GM19099 (cell line): Measurements from ENCODE around the gene ATP2B2.

Source experiments
- POLR2A ChIP-seq: IDR thresholded peaks from 3 replicates; pipeline ENCODE4 v1.6.1; 2011; ENCODE audit warnings: low read depth; ENCODE audit not compliant: insufficient read length; ENCODE audit errors: extremely low read depth

Gene ATP2B2

DNA sequence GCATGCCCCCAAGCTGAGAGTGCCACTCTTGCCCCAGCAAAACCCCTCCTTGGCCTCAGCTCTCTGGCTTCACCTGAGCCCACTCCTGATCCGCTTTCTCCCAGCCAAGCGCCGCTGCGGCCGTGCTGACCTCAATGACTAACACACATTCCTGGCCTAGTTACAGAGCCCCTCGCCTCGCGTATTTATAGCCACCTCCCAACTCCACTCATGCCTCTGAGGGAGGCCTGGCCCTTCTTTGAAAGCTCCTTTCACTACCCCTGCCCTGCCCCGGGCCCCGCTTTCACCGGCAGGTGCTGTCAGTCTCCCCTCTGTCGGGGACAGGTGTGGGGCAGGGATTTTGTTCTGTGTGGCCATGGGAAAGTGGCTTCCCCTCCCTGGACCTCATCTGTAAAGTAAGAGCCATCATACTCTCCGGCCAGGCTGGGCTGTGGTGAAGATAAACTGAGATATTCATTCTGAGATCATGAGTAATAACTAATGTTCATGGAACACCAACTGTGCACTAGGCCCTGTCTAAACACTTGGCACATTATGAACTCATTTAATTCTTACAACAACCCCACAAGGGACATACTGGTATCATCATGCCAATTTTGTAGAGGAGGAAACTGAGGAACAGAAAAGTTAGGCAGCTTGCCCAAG lies 13.2 kb upstream of the ATP2B2 start:
- no peak for TF ChIP-seq POLR2A

DNA sequence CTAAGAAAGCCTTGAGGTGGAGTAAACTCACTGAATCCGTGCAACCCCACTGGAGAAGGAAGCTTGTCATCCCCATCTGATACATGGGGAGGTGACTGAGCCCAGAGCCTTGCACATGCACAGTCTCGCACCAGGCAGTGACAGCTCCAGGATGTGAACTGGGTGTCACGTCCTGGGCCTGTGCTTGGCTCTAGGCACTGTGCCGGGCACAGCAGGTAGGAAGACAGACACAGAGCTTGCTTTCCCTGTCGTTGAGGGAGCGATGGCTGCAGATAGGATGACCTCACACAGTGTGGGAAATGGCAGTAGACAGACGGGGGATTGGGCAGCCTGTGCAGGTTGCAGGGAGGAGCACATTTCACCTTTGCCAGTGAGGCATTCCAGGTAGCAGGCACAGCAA lies 12.2 kb upstream of the ATP2B2 start:
- TF ChIP-seq POLR2A, result no peak

DNA sequence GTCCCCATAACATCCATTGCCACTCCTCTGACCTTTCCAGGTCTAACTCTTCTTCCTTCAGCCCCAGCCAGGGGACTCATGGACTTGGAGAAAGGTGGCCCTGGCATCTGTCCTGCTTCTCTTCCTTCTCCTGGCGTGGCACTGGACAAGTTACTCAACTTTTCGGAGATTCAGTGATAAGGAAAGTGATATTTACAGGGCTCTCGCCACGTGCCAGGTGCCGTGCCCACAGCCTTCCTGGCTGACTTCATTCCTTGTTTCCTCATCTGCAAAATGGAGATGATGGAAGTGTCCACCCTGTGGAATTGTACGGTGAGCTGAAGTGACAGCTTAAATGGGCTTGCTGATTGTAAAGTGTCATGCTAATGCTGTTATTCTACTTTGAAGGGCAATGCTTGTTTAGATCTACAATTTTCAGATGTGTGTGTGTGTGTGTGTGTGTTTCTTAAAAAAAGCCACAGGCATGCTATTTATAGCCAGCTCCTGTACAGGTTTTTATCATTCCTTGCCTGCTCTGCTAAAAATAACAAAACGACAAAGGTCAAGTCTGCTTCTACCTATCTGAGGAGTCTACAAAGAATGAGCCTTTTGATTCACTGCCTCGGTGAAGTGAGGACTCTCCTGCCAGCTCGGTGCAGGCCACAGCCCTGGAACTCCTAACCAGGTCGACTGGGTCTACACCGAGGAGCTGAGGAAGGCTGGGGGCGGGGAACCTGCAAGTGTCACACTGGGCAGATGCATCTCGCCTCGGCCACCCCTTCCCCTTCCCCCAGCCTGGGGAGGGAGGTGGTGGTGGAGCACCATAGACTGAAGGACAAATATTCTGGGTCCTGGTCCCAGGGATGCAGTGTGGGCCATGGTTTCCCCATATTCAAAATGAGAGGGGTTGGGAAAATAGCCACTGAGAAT lies 11.4 kb upstream of the ATP2B2 start:
- no peak for TF ChIP-seq POLR2A

DNA sequence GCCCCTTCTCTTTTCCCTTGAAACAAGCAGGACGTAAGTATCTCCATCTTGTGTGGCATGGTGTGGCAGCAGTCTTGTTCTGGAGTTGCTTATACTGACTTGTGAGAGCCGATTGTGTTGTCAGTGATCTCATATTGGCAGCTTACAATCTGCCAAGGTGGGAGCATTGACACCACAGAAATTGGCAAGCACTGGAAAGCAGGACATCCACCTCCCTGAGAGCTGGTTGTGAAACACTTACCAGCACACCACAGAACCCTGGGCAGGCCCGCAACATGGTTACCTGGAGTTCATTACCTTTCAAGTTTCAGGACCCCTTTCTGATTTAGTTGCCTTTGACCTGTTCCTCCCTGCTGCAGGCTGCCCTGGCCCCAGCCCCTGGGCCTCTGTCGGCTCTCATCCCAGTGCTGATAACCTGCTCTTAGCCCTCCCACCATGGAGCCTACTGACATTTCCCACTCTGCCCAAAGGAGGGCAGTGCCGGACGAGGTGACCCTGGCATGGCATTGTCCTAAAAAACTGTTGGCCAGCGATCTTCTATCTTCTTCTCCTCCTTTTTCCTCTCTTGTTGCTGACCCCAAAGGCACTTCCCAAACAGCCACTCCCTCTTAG lies 10.6 kb upstream of the ATP2B2 start:
- TF ChIP-seq POLR2A, result no peak

DNA sequence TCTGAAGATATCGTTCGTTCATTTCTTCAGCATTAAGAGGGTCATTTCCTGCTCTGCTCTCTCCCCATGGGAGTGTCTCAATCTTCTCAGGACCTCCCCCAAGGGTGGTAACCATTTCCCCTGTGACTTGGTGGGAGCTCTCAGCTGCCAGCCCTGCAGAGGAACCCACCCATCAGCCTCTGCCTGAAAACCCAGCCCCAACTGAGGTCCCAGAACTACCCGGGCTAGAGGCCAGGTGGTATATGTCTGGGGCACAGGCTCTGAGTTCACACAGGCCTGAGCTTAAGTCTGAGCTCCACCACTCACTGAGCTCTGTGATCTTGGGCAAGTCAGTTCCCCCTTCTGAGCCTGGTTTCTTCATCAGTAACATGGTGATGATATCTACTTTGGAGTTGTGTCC lies 10.0 kb upstream of the ATP2B2 start:
- no peak for TF ChIP-seq POLR2A

DNA sequence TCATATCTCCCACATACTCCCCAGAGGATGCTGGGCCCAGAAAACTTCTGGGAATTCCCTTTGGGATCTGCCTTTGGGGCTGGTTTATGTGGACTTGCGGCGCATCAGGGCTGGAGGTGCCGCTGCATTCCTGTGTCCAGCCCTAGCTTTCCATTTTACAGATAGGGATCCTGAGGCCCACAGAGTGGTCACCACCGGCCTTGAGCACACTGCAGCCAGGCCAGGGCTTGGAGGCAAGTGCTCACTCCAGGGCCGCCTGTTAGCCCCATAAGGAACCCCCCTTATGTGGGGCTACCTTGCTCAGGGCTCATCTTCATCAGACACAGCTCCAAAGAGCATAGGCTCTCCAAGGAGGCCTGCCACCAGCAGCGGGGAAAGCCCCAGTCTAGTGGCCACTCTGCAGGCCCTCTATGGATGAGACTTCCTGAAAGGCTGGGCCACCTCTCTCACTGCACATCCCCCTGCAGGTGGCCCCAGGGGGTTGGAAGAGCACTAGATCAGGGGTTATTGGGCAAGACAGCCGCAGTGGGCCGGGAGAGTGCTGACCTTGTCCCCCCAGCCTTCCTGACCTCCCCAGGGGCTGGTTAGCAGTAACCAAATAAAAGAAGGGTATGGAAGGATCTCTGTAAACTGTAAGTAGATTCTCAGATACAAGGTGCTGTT lies 9.2 kb upstream of the ATP2B2 start:
- TF ChIP-seq POLR2A, result no peak

DNA sequence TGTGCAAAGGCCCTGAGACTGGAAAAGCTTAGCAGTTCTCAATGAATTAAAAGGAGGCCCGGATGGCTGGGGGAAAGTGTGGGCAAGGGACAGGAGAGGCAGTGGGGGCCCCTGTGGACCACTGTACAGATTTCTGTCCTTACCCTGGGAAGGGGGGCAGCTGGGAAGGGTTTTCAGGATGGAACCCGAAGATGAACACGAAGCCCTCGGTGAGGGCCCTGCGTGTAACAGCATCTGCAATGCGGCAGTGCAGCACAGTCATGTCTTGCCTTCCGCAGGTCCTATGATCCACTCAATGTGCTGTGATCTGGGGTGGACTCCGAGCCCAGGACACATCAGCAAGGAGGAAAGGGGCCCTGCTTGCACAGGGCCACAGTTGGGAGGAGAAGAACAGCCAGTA lies 7.9 kb upstream of the ATP2B2 start:
- TF ChIP-seq POLR2A, result no peak

DNA sequence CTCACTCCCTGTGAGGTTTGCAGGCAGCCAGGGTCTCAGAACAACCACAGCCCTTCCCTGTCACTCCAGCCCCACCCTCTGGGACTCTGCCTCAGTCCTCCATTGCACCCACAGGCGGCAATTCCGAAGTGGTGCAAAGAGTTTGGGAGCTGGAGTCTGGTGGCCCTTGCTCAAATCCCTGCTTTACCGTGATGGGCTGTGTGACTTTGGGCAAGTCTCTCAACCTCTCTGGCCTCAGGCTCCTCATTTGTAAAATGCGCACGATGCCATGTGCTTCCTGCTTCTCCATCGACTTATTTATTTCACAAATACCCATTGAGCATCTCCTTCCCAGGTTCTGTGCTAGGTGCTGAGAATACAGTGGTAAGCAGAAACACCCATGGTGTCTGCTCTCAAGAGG lies 7.3 kb upstream of the ATP2B2 start:
- no peak for TF ChIP-seq POLR2A

DNA sequence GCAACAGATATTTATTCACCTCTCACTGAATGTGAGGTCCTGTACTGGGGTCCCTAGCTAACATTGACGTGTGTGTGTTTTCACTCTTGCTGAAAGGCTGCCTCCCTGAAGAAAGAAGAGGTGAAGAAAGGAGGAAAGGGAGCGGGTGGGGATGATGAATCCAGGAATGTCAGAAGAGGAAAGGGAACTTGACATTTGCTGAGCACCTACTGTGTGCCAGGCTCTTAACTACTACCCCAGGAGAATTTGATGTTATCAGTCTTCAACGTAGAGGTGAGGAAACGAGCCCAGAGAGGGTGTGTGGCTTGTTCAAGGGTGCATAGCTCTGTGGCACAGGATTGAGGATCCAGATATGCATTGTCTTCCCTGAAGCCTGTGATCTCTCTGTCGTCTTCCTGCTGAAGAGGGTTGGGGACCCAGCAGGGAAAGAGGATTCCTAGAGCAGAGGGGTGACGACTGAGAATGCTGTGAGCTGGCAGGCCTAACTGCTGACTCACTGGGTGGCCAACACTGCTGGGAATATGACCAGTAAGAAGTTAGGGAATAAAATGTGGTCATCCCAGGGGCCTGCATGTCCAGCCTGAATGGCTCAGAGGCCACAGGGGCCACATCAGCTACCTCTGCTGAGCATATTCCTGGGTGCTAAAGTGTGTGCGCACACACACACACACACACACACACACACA lies 6.6 kb upstream of the ATP2B2 start:
- no peak for TF ChIP-seq POLR2A

DNA sequence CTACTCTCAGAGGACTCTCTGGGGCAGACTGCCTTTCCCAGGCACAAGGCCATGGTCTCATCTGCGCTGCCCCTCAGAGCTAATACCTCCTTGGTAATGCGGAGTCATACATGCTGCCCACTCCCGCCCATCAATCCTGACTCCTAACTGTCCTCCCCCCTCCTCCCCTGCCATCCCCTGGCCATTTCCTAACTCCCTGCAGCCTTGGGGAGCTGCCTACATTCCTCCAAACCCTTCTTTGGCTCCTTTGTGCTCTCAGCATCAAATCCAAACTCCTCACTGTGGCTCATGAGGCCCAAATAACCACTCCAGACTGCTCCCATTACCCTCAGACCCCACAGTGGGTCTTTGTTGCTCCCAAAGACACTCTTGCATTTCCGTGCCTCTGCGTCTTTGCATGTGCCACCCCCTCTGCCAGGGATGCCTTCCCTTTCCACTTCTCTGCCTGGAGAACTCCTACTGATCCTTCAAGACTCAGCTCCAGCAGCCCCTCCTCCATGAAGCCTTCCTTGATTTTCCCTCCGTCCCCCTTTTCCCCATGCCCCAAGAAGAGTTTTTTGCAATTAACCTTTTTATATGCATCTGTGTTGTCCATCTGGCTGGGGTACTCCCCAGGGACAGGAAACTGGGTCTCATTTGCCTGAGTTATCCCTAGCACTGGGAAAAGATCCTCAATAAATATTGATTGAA lies 5.5 kb upstream of the ATP2B2 start:
- no peak for TF ChIP-seq POLR2A

DNA sequence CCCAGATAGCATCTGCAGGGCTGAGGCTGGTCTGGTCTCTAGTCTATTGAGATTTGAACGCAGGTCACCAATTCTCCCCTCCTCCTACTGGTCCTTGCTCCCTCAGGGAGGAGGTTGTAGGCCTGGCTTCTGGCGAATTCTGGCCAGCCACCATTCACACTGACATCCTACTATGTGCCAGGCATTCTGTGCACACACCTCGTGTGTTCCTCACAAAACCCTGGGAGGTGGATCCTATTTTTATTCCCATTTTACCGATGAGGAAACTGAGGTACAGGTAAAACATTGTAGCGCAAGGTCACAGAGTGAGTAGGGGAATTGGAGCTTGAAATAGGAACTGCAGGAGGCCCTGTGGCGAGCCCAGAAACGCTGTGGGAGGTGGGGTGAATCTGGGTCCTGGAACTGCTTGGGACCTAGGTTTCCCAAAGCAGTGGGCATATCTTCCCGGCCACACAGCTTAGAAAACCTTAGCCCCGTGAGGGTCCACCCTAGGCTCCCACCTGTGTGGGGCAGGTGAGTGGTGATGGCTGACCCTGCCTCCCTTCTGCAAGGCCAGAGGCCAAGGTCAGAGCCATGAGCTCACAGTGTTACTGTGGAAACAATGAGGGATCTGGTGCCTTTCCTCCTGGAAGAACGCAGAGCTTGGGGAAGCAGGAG lies 4.8 kb upstream of the ATP2B2 start:
- no peak for TF ChIP-seq POLR2A

DNA sequence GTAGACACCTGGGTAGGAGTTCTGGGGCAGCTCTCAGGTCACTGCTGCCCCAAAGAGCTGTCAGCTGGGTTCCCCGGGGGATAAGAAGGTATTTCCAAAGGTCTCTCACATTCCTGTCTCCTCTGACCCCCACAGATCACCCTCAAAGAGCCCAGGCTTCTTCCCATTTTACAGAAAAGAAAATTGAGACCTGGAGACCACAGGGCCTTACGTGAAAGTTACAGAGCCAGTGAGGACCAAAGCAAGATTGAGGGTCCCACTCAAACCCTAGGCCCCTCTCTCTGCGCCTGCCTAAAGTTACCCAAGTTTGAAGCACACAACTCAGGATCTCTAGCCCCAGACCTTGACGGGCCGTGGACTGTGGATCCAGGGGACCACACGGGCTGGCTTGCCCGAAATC lies 3.9 kb upstream of the ATP2B2 start:
- no peak for TF ChIP-seq POLR2A

DNA sequence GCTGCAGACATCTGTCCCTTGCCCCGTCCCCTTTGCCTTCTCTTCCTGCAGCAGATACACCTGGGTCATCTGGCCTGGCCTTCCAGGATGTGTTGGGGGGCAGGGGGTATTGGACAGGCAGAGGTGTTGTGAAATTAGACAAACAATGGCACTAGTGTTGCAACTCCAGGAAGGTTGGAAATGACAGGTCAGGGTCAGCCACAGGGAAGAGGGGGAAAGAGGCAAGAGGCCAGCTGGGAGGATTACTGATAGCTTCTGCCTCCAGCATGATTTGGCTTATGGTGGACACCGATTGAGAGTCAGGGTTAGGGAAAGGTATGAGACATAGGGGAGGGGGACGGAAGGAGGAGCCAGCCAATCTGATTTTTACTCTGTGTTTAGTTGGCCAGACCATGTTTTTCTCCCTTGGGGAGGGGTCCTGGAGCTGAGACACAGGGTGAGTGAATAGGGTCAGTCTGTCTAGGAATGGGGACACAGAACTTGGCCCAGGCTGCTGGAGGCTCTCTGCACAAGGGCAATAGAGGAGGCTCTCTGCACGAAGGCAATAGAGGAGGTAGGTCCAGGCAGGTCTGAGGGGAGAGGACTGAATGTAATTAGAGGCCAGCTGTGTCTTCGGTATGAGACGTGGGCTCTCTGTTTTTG lies 3.4 kb upstream of the ATP2B2 start:
- TF ChIP-seq POLR2A, result no peak

DNA sequence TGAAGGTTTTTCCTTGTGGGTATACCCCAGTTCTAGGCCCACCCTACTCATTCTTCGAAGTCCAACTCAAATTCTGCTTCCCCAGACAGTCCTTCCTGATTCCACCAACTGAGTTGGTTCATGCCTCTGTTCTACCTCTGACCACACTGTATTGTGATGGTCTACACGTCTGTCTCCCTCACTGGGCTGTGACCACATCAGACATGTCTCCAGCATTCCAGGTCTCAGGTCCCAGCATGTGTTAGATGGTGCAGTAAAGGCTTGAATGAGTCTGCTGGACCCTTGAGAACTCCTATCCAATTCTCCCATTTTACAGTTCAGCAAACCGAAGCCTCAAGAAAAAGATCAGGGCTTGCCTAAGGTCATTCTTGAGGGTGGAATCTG lies 2.8 kb upstream of the ATP2B2 start:
- no peak for TF ChIP-seq POLR2A

DNA sequence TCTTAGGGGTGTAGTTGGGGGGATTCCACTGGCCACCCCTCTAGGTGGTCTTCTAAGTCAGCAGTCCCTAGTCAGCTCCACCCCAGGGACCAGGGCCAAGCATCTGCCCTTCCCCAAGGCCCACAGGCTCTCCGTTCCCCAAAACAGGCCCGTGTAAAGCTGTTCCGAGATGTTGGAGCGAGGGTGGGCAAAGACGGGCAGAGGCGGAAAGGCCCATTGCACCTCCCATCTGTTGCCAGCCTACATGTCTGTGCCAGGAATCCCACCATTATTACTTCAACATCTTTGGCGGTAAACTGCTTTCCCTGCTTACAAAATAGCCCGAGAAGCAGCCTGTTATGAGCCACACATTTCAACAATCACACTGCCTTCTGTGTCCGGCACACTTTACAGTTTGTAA lies 1.9 kb upstream of the ATP2B2 start:
- no peak for TF ChIP-seq POLR2A
